ENCODE measurements around the gene MTOR.
"Not testable (repeated sequence)": the region's sequence is repeated elsewhere in the genome, so short reads cannot be mapped to it uniquely, and the experiment has no call there.

- TF ChIP-seq, protein P1, sequence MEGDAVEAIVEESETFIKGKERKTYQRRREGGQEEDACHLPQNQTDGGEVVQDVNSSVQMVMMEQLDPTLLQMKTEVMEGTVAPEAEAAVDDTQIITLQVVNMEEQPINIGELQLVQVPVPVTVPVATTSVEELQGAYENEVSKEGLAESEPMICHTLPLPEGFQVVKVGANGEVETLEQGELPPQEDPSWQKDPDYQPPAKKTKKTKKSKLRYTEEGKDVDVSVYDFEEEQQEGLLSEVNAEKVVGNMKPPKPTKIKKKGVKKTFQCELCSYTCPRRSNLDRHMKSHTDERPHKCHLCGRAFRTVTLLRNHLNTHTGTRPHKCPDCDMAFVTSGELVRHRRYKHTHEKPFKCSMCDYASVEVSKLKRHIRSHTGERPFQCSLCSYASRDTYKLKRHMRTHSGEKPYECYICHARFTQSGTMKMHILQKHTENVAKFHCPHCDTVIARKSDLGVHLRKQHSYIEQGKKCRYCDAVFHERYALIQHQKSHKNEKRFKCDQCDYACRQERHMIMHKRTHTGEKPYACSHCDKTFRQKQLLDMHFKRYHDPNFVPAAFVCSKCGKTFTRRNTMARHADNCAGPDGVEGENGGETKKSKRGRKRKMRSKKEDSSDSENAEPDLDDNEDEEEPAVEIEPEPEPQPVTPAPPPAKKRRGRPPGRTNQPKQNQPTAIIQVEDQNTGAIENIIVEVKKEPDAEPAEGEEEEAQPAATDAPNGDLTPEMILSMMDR (IDR thresholded peaks at IDR 0.05) = not testable (repeated sequence)
- TF ChIP-seq EP300, POLR2A, POLR2AphosphoS5 (IDR thresholded peaks at IDR 0.05): not testable (repeated sequence)
These were observed 99.6 kb downstream of the MTOR start for GRCh38 chr1:11162752-11163151.
